ENCODE data around the gene ITGAL.

Gene ITGAL

GRCh38 chr16:30553393-30553899, 80.9 kb downstream of the ITGAL start:
- TF ChIP-seq CTCF (IDR thresholded peaks at IDR 0.05; ENCODE audit: control extremely low read depth, extremely low read depth, low read depth, missing control alignments): no peak
- ChIA-PET POLR2A (interaction anchor here (0.6 to 0.8 kb wide), 2 partner anchors 174 to 183 kb away, joined by 3 to 4 read pairs; no protein-coding TSS in a partner anchor), CTCF (interaction anchor here (1.2 to 2.7 kb wide), 4 partner anchors 12 to 104 kb away, joined by 3 to 9 read pairs (median 6); no protein-coding TSS in a partner anchor)
- no peak for DNase-seq (ENCODE audit: extremely low spot score)

- ChIA-PET POLR2A (no interaction called here), CTCF (interaction anchor here (0.7 to 2.7 kb wide), 7 partner anchors 11 to 124 kb away, joined by 3 to 9 read pairs (median 3); partner anchors contain the start of gene DCTPP1)
- no peak for TF ChIP-seq CTCF (IDR thresholded peaks at IDR 0.05; ENCODE audit: control extremely low read depth, extremely low read depth, low read depth, missing control alignments)
- no peak for DNase-seq (ENCODE audit: extremely low spot score)
Observed at GRCh38 chr16:30554557-30555314, 82.2 kb downstream of the ITGAL start.

- ChIA-PET CTCF (interaction anchor here (0.8 to 1.7 kb wide), 3 partner anchors 37 to 125 kb away, joined by 3 to 7 read pairs (median 3); partner anchors contain the start of gene DCTPP1), POLR2A (no interaction called here)
- no peak for TF ChIP-seq CTCF (IDR thresholded peaks at IDR 0.05; ENCODE audit: control extremely low read depth, extremely low read depth, low read depth, missing control alignments)
- DNase-seq (ENCODE audit: extremely low spot score): no peak
Observed at GRCh38 chr16:30555315-30556124, 83.0 kb downstream of the ITGAL start.

- POLR2A ChIA-PET: interaction anchor here (1.6 kb wide), 1 partner anchor 29 kb away, joined by 4 read pairs; no protein-coding TSS in a partner anchor
- CTCF ChIA-PET: interaction anchor here (3.5 to 4.4 kb wide), 2 partner anchors 11 to 21 kb away, joined by 17 to 47 read pairs; partner anchors contain the start of gene ZNF747
- DNase-seq (ENCODE audit: extremely low spot score): no peak
- no peak for TF ChIP-seq CTCF (IDR thresholded peaks at IDR 0.05; ENCODE audit: control extremely low read depth, extremely low read depth, low read depth, missing control alignments)
Observed at GRCh38 chr16:30556125-30556473, 83.6 kb downstream of the ITGAL start.

- no peak for TF ChIP-seq CTCF (IDR thresholded peaks at IDR 0.05; ENCODE audit: control extremely low read depth, extremely low read depth, low read depth, missing control alignments)
- no peak for DNase-seq (ENCODE audit: extremely low spot score)
- CTCF ChIA-PET: interaction anchor here (0.8 to 4.4 kb wide), 14 partner anchors 9 to 162 kb away, joined by 3 to 47 read pairs (median 3); partner anchors contain the start of genes DCTPP1, ZNF48, ZNF747 and ZNF771
- POLR2A ChIA-PET: interaction anchor here (1.1 to 1.6 kb wide), 3 partner anchors 22 to 99 kb away, joined by 4 read pairs; no protein-coding TSS in a partner anchor
Observed at GRCh38 chr16:30557707-30557956, 85.1 kb downstream of the ITGAL start.
